Measurements from ENCODE around the gene CEP170B.
"Not testable (repeated sequence)": the region's sequence is repeated elsewhere in the genome, so short reads cannot be mapped to it uniquely, and the experiment has no call there.

The CEP170B gene

GRCh38 chr14:104892531-104893434 lies 27.7 kb downstream of the CEP170B start:
- DNase-seq, result no peak

- no peak for DNase-seq
Measured at GRCh38 chr14:104893435-104894207, 28.6 kb downstream of the CEP170B start.

- no peak for DNase-seq
Measured at GRCh38 chr14:104894331-104895206, 29.5 kb downstream of the CEP170B start.

- DNase-seq, result no peak
Measured at GRCh38 chr14:104895207-104895785, 30.2 kb downstream of the CEP170B start.

GRCh38 chr14:104895786-104896661 lies 31.0 kb downstream of the CEP170B start:
- DNase-seq, result no peak

- DNase-seq, result no peak
Measured at GRCh38 chr14:104897330-104898194, 32.5 kb downstream of the CEP170B start.

GRCh38 chr14:104898195-104898558 lies 33.1 kb downstream of the CEP170B start:
- DNase-seq, result no peak

GRCh38 chr14:104898870-104899510 lies 33.9 kb downstream of the CEP170B start:
- DNase-seq, result no peak

- DNase-seq, result no peak
Measured at GRCh38 chr14:104899781-104900180, 34.7 kb downstream of the CEP170B start.

GRCh38 chr14:104900639-104901512 lies 35.8 kb downstream of the CEP170B start:
- no peak for DNase-seq

GRCh38 chr14:104903990-104904389 lies 38.9 kb downstream of the CEP170B start:
- DNase-seq, result no peak

- DNase-seq, result not testable (repeated sequence)
Measured at GRCh38 chr14:104904650-104905578, 39.8 kb downstream of the CEP170B start.

GRCh38 chr14:104905579-104905933 lies 40.5 kb downstream of the CEP170B start:
- not testable (repeated sequence) for DNase-seq

GRCh38 chr14:104908303-104908702 lies 43.2 kb downstream of the CEP170B start:
- DNase-seq, result no peak

- no peak for DNase-seq
Measured at GRCh38 chr14:104912053-104912452, 47.0 kb downstream of the CEP170B start.

GRCh38 chr14:104913435-104913834 lies 48.4 kb downstream of the CEP170B start:
- no peak for DNase-seq

GRCh38 chr14:104917116-104917515 lies 52.0 kb downstream of the CEP170B start:
- DNase-seq, result no peak

GRCh38 chr14:104917993-104918392 lies 52.9 kb downstream of the CEP170B start:
- no peak for DNase-seq

Measured in hematopoietic multipotent progenitor cell treated with erythropoietin and hydrocortisone succinate and interleukin-3 and kit ligand, for 6 days (in vitro differentiated cells).